ENCODE results near the gene TAF1.
"Not testable (repeated sequence)": the region's sequence is repeated elsewhere in the genome, so short reads cannot be mapped to it uniquely, and the experiment has no call there.

Gene TAF1

GRCh38 chrX:71493111-71493613 is 127.0 kb downstream of the TAF1 start:
- no peak for DNase-seq (ENCODE audit: low read depth, low spot score)
- no peak overlapping the region for H3K4me3 ChIP-seq (ENCODE audit: low read length)

- H3K4me3 ChIP-seq (ENCODE audit: low read length); DNase-seq (ENCODE audit: low read depth, low spot score): not testable (repeated sequence)
Observed at GRCh38 chrX:71495979-71496378, 129.8 kb downstream of the TAF1 start.

- DNase-seq (ENCODE audit: low read depth, low spot score): no peak
- no peak overlapping the region for H3K4me3 ChIP-seq (ENCODE audit: low read length)
Observed at GRCh38 chrX:71496476-71496875, 130.3 kb downstream of the TAF1 start.

- not testable (repeated sequence) for H3K4me3 ChIP-seq (ENCODE audit: low read length); DNase-seq (ENCODE audit: low read depth, low spot score)
Observed at GRCh38 chrX:71502080-71502479, 135.9 kb downstream of the TAF1 start.

- H3K4me3 ChIP-seq (ENCODE audit: low read length): no peak overlapping the region
- no peak for DNase-seq (ENCODE audit: low read depth, low spot score)
Observed at GRCh38 chrX:71504346-71504745, 138.2 kb downstream of the TAF1 start.

- DNase-seq (ENCODE audit: low read depth, low spot score): no peak
- no peak overlapping the region for H3K4me3 ChIP-seq (ENCODE audit: low read length)
Observed at GRCh38 chrX:71509289-71509688, 143.1 kb downstream of the TAF1 start.

- no peak for DNase-seq (ENCODE audit: low read depth, low spot score)
- H3K4me3 ChIP-seq (ENCODE audit: low read length): no peak overlapping the region
Observed at GRCh38 chrX:71510161-71510560, 144.0 kb downstream of the TAF1 start.

GRCh38 chrX:71513731-71514130 is 147.6 kb downstream of the TAF1 start:
- not testable (repeated sequence) for DNase-seq (ENCODE audit: low read depth, low spot score); H3K4me3 ChIP-seq (ENCODE audit: low read length)

- H3K4me3 ChIP-seq (ENCODE audit: low read length): no peak overlapping the region
- DNase-seq (ENCODE audit: low read depth, low spot score): peak; percentile 6
Observed at GRCh38 chrX:71514367-71515037, 148.3 kb downstream of the TAF1 start.

GRCh38 chrX:71515038-71515396 is 148.9 kb downstream of the TAF1 start:
- no peak overlapping the region for H3K4me3 ChIP-seq (ENCODE audit: low read length)
- no peak for DNase-seq (ENCODE audit: low read depth, low spot score)

Measured in Jurkat, Clone E6-1 (cell line).